ENCODE measurements around the gene GPR25. TPM values are rescaled to one million over a fixed set of nuclear protein-coding genes. Genes with fewer than 3 reads are reported as not detected.

The GPR25 gene
- total RNA-seq, 1 donor from 2014 or later, result not detected

DNA sequence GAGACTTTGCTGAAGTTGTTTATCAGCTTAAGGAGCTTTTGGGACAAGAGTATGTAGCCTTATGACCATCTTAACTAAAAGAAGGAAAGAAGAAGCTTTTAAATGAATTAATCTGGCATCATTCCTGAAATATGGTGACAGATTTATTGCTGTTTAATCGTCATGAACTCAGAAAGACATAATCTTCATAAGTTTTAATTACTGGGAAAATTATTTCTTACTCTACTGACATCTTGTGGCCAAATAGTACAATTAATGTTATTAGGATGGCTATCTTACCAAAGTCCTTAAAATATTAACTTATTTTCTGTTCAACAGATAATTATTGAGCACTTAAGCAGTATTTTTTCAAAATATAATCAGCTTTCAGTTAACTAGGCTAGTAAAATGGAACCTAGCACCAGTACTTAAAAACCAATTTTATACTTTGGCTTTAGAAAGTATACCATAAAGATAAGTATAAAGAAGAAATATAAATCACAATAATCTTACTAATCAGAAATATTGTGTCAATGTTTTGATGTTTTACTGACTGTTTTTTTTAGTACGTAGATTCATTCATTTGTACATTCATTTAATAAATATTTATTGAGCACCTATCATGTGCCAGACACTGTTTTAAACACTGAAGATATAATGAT lies 34.7 kb upstream of the GPR25 start:
- Histone ChIP-seq H3F3A (ENCODE audit: low read depth) (no peaks in the 10 kb centered on the region), H3K36me3 (peaks cover 18% of the 10 kb centered on the region), H3K9me3 (ENCODE audit: low read depth) (peaks cover 9% of the 10 kb centered on the region), H3K79me2 (ENCODE audit: low read depth) (peaks cover 8% of the 10 kb centered on the region), H3K9ac (no peak overlapping the region), H3K4me3 (no peak overlapping the region), H3K27ac (no peak overlapping the region), H3K4me1 (no peaks in the 10 kb centered on the region), H2AFZ (replicated peaks) (no peak overlapping the region), H4K20me1 (ENCODE audit: low read depth) (no peaks in the 10 kb centered on the region), H3K27me3 (no peaks in the 10 kb centered on the region), H3K4me2 (no peak overlapping the region)
- TF ChIP-seq CTCF (IDR thresholded peaks at IDR 0.05) (peak; percentile 50), EZH2 (IDR thresholded peaks at IDR 0.05) (no peak)
- H3K4me3 Mint-ChIP-seq, result no peak overlapping the region
- DNase-seq (ENCODE audit: low spot score), result no peak
- peaks cover 20% of the 10 kb centered on the region for H3K36me3 Mint-ChIP-seq
- H3K27ac Mint-ChIP-seq, result no peak overlapping the region
- H3K27me3 Mint-ChIP-seq (ENCODE audit: insufficient read depth, low read depth), result no peaks in the 10 kb centered on the region
- H3K9me3 Mint-ChIP-seq, result peaks cover 8% of the 10 kb centered on the region
- no peaks in the 10 kb centered on the region for H3K4me1 Mint-ChIP-seq

DNA sequence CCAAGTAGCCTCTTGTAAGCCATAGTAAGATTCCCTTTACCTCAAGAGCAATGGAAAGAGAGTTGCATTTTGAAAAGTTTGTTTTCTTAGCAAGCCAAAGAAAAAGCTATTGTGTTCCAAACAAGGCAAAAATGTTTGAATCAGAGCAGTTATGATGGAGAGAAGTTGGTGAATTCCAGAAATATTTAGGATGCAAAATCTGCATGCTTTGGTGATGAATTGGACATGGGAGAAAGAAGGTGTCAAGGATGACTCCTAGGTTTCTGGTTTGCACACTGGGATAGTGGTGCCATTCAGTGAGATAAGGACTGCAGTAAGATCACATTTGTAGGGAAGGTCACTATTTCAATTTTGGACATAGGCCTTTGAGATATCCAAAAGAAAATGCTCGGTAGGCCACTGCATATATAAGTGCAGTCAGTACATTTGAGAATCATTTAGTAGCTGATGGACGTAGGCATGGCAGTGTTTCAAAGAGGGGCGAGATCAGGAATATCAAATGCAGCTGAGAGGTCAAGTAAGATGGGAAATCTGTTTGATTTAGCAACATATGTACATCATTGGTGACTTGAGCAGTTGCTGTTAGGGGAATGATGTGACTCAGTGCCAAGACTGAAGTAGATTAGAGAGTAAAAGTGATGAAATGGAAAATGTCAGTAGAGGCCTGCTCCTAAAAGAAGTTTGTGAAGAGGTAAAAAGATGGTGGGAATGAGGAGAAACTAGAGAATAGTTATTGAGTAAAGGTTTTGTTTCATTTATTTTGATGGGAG lies 33.9 kb upstream of the GPR25 start:
- Histone ChIP-seq H3K4me1 (no peaks in the 10 kb centered on the region), H3K4me2 (no peak overlapping the region), H3K27me3 (no peaks in the 10 kb centered on the region), H3K79me2 (ENCODE audit: low read depth) (peaks cover 8% of the 10 kb centered on the region), H4K20me1 (ENCODE audit: low read depth) (no peaks in the 10 kb centered on the region), H2AFZ (replicated peaks) (no peak overlapping the region), H3K9me3 (ENCODE audit: low read depth) (peaks cover 9% of the 10 kb centered on the region), H3K36me3 (peaks cover 18% of the 10 kb centered on the region), H3K9ac (no peak overlapping the region), H3F3A (ENCODE audit: low read depth) (no peaks in the 10 kb centered on the region), H3K4me3 (no peak overlapping the region), H3K27ac (no peak overlapping the region)
- H3K27me3 Mint-ChIP-seq (ENCODE audit: insufficient read depth, low read depth), result no peaks in the 10 kb centered on the region
- no peak overlapping the region for H3K27ac Mint-ChIP-seq
- no peaks in the 10 kb centered on the region for H3K4me1 Mint-ChIP-seq
- H3K36me3 Mint-ChIP-seq, result peaks cover 21% of the 10 kb centered on the region
- no peak for DNase-seq (ENCODE audit: low spot score)
- H3K9me3 Mint-ChIP-seq, result peaks cover 8% of the 10 kb centered on the region
- TF ChIP-seq EZH2phosphoT487 (IDR thresholded peaks at IDR 0.05), result no peak
- no peak for TF ChIP-seq EZH2 (IDR thresholded peaks at IDR 0.05)
- no peak for TF ChIP-seq CTCF (IDR thresholded peaks at IDR 0.05)
- H3K4me3 Mint-ChIP-seq, result no peak overlapping the region

- no peaks in the 10 kb centered on the region for H3F3A ChIP-seq (ENCODE audit: low read depth)
- Mint-ChIP-seq H3K27ac (no peak overlapping the region), H3K4me3 (no peak overlapping the region), H3K36me3 (peaks cover 43% of the 10 kb centered on the region), H3K27me3 (ENCODE audit: insufficient read depth, low read depth) (no peaks in the 10 kb centered on the region), H3K4me1 (no peaks in the 10 kb centered on the region), H3K9me3 (no peaks in the 10 kb centered on the region)
- H3K9ac ChIP-seq, result no peak overlapping the region
- peaks cover 10% of the 10 kb centered on the region for H3K36me3 ChIP-seq
- H4K20me1 ChIP-seq (ENCODE audit: low read depth), result no peaks in the 10 kb centered on the region
- H3K27ac ChIP-seq, result no peak overlapping the region
- H3K4me3 ChIP-seq, result no peak overlapping the region
- no peaks in the 10 kb centered on the region for H3K4me1 ChIP-seq
- no peaks in the 10 kb centered on the region for H3K9me3 ChIP-seq (ENCODE audit: low read depth)
- no peak for DNase-seq (ENCODE audit: low spot score)
- no peak overlapping the region for H2AFZ ChIP-seq (replicated peaks)
- TF ChIP-seq CTCF (IDR thresholded peaks at IDR 0.05), result no peak
- no peak for TF ChIP-seq EZH2phosphoT487 (IDR thresholded peaks at IDR 0.05)
- TF ChIP-seq EZH2 (IDR thresholded peaks at IDR 0.05), result no peak
- no peak overlapping the region for H3K4me2 ChIP-seq
- H3K27me3 ChIP-seq, result no peaks in the 10 kb centered on the region
- H3K79me2 ChIP-seq (ENCODE audit: low read depth), result no peaks in the 10 kb centered on the region
These were observed 27.4 kb upstream of the GPR25 start for GRCh38 chr1:200845360-200845759.

All from neural progenitor cell (in vitro differentiated cells).